ENCODE results near the gene PHC2. TPM values are rescaled to one million over a fixed set of nuclear protein-coding genes. Genes with fewer than 3 reads are reported as not detected.

Gene PHC2
- total RNA-seq, 1 donor from 2014 or later: 155 TPM

DNA sequence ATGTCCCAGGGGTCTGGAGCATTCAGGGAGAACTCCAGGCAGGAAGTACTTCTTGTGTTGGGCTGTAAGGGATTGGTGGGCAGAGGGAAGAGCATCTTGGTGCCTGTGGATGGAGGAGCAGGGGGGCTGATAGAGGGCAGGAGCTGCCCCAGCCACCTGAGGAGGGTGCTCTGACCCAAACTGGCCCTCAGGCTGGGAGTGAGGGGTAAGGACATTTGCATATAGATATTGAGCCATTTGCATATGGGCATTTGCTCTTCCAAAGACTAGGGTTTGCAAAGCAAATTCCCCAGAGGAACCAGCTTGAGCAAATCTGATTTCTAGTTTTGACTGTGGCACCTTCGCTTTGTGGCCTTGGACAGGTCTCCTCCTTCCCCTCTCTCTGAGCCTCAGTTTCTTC is 156.4 kb downstream of the PHC2 start:
- H3K4me1 Mint-ChIP-seq: peaks cover 6% of the 10 kb centered on the region

GRCh38 chr1:33273961-33274371 is 156.9 kb downstream of the PHC2 start:
- Mint-ChIP-seq H3K9me3 (no peaks in the 10 kb centered on the region), H3K36me3 (ENCODE audit: low read depth) (peaks cover 8% of the 10 kb centered on the region), H3K27ac (ENCODE audit: unreplicated experiment) (no peak overlapping the region), H3K4me3 (no peak overlapping the region), H3K27me3 (ENCODE audit: low read depth) (no peaks in the 10 kb centered on the region), H3K4me1 (peaks cover 6% of the 10 kb centered on the region)
- DNase-seq (ENCODE audit: low read depth, low spot score): no peak
- no peak for TF ChIP-seq CTCF (conservative IDR thresholded peaks at IDR 0.05)

More for the DNA sequence above, 156.4 kb downstream of the PHC2 start:
- no peak for DNase-seq (ENCODE audit: low read depth, low spot score)
- H3K27me3 Mint-ChIP-seq (ENCODE audit: low read depth): no peaks in the 10 kb centered on the region
- no peak overlapping the region for H3K4me3 Mint-ChIP-seq
- H3K27ac Mint-ChIP-seq (ENCODE audit: unreplicated experiment): no peak overlapping the region
- H3K9me3 Mint-ChIP-seq: no peaks in the 10 kb centered on the region
- H3K36me3 Mint-ChIP-seq (ENCODE audit: low read depth): peaks cover 8% of the 10 kb centered on the region
- no peak for TF ChIP-seq CTCF (conservative IDR thresholded peaks at IDR 0.05)

Small RNA genes lying within 50 kb of the gene (microRNA-seq; reads per million reads assigned to microRNA genes)
- 78.8 reads per million, percentile 58 among the genes with 10 or more reads in this experiment for gene MIR3605

Other genes with a start within 250 kb of the PHC2 start
- gene TRIM62, start 249.1 kb downstream of the PHC2 start, total RNA-seq: 8.6 and 8.8 TPM in 2 replicates
- 56.3 and 59.3 TPM in 2 replicates for gene ZNF362, start 174.6 kb downstream of the PHC2 start, total RNA-seq
- gene A3GALT2, start 110.0 kb downstream of the PHC2 start, total RNA-seq: not detected in 2 replicates
- gene ZSCAN20, start 41.5 kb upstream of the PHC2 start, total RNA-seq: 6.9 and 7.0 TPM in 2 replicates

Measured in neural crest cell (in vitro differentiated cells).